ENCODE results near the gene CCDC68.
A peak's percentile ranks its signal among the peaks of the same experiment; 100 is the strongest.

The CCDC68 gene, protein sequence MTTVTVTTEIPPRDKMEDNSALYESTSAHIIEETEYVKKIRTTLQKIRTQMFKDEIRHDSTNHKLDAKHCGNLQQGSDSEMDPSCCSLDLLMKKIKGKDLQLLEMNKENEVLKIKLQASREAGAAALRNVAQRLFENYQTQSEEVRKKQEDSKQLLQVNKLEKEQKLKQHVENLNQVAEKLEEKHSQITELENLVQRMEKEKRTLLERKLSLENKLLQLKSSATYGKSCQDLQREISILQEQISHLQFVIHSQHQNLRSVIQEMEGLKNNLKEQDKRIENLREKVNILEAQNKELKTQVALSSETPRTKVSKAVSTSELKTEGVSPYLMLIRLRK

DNA sequence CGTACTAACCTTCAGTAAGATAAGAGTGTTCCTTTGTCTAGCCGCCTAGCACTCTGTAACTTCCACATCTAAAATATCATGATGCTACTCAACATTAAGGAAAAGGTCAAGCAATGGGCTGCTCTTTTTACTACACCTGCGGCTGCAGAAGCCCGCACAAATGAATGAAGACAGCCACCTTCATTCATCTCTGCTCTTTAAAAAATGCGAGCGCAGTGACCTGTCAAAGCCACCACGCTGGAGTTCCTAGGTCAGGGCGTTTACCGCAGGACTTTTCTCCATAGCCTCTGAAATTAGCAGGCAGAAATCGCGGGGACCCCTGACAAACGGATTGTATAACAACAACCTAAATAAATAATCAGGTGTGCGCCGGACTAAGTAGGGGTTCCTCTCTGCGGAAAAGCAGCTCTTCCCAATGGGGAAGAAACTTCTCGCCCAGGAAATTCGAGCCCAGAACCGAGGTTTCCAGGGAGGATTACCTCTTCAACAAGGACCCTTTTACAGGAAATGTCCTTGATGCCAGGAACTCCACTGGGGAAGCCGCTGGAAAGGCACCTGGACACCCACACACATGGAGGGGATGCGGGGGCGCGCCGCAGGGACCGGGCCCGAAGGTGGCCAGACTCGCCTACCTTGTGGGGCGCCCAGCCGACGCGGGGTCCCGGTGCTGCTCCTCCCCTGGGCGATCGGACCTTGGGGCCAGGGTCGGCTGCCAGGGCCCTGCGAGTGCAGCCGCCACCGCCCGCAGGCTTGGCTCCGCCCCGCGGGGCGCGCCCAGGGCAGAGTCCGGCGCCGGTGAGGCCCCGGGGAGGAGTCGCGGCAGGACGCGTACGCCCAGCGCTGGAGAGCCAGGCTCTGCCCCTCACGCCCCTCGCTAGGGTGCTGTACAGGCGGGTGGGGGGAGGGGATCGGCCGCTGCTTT lies at the start of gene CCDC68:
Gene CCDC68 (minus strand): TSS at position 758 of the 922 bp plus-strand sequence. CDS start 16,670 bp downstream, outside the sequence.
- DNase-seq (ENCODE audit: low read depth) = peak; percentile 50

DNA sequence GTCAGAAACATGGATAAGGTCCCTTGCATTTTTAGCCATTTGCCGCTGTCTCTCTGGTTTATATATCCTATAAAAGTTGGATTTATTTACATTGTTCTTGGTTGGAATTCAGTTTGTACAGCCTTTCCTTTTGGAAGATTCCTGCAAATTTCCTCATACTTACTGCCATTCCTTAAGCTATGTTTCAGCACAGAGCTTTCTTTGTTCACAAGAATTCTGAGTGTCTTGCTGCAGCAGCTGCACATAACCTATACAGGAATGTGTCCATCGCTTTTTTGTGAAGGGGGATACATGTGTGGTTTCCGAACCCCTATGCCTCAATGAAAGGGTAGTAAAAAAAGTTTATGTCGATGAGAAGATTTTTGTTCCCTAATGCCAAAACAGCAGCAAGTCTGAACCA lies 48.3 kb upstream of the CCDC68 start:
- DNase-seq (ENCODE audit: low read depth) = no peak

DNA sequence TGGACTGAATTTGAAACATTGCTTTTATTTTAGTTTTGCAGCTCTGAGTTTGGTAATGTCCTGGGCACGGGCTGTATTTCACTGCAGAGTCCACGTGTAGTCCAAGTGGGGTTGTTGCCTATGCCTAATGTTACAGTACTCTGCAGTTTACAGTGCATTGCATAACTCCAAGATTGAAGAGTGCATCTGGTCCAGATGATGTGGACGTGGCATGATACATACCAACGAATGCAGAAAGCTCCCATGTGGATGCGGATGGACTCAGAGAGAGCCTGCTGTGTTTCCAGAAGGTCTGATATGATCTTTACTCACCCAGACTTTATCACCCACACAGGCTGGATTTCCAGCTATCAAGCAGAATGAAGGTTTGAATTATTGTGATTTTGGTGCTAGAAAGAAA lies 44.4 kb upstream of the CCDC68 start:
- no peak for DNase-seq (ENCODE audit: low read depth)

DNA sequence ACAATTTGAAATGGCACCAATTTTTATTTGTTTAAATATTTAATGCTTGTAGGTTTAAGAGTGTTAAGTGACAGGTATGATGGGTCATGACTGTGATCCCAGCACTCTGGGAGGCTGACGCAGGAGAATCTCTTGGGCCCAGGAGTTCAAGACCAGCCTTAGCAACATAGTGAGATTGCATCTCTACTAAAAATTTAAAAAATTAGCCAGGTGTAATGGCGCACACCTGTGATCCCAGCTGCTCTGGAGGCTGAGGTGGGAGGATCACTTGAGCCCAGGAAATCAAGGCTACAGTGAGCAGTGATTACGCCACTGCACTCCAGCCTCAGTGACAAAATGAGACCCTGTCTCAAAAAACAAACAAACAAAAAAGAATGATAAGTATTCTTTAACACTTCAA lies 43.0 kb upstream of the CCDC68 start:
- no peak for DNase-seq (ENCODE audit: low read depth)

DNA sequence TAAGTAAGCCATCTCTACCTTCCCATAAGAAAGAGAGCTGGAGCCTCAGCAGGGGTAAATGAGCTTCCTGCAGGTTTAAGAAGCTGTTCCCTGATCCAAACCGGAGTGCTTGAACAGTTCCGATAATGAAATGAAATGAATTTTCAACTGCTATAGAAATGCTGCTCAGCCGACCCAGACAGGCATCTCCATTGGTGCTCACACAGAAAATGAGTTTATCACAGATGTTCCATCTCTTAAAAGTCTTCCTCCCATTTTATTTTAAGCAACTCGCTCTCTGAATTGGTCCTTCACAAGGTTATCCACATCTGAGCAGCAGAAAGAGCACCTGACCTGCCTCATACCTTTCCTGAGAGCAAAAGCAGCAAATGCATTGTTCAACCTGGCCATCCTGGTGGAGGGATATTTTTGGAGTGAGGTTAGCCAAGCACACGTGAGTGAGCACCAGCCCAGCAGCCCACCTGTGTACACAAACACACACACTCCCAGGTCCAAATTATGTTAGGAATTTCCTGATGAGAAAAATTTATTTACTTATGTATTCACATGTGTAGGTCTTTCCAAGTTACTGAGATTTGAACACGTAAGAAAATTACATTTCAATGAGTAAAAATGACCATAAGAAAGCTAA lies 42.2 kb upstream of the CCDC68 start:
- no peak for DNase-seq (ENCODE audit: low read depth)

DNA sequence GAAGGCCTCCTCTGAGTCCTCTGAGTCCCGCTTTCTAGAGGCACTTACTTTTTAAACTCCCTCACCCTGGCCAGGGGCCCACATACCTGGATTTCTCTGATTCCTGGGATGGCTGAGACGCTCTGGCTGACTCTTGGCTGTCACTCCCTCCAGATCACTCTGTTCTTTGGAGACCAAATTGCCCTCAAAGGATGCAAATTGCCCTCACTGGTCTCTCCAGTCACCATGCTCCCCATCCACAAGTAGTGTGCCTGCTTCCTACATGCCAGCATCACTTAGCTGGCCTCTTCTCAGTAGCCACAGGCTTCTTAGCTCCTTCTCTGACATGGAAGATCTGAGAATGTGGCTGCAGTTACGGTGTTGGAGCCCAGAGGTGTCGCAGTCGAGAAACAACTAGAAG lies 41.3 kb upstream of the CCDC68 start:
- no peak for DNase-seq (ENCODE audit: low read depth)

DNA sequence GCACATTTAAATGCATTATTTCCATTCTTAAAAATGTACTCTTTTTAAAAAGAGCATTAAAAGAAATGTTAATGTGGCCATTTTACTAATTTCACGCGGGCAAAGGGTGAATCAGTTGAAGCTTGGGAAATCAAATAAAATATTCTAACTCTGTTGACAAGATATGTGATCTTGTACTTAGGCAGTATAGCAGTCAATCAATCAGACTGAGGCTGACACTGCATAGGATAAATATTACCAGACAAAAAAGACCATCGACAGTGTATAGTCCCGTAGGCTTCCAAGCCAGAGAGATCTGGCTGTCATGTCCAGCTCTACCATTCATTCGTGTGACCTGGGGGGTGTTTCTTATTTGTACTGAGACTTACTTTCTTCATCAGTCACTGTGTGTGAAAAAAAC lies 39.8 kb upstream of the CCDC68 start:
- no peak for DNase-seq (ENCODE audit: low read depth)

DNA sequence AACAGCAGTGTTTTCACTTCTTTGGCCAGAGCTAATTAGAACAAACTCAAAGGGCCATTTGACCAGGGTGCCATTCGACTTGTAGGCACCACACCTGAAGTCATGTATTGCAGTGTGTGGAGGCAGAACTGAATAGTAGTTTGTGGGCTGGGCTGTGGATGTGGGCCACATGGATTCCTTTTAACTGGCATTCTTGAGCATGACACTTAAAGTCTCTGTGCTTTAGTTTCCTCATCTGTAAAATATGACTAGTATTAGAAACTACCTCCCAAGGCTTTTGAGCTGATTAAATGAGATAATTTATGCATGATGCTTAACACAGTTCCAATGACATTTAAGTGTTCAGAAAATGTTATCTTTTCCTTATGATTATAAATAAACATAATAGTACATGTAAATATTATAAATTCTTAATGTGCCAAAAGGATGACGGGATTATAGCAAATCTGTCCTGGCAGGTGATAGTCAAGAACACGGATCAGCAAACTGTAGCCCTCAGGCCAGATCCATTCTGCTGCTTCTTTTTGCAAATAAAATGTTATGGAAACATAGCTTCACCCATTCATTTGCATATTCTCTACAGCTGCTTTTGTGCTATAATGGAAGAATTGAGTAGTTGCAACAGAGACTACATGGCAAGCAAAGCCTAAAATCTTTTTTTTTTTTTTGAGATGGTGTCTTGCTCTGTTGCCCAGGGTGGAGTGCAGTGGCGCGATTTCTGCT lies 36.3 kb upstream of the CCDC68 start:
- DNase-seq (ENCODE audit: low read depth) = no peak

DNA sequence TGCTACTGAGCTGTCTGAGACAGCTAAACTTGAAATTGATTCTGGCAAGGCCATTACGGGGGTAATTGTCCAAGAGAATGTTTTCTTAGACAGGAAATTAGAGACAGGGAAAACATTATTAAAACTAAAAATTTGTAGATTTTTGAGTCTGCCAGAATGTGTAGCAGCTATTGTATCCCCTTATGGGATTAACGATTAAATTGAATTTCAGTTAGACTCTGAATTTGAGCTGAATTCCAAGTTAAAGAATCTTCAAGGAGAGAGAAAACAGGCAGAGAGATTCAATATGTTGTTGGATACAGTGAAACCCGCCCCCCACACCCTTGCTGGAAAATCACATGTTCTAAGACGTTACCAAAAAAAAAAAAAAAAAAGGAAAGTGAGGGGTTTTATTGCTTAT lies 32.7 kb upstream of the CCDC68 start:
- DNase-seq (ENCODE audit: low read depth) = no peak

DNA sequence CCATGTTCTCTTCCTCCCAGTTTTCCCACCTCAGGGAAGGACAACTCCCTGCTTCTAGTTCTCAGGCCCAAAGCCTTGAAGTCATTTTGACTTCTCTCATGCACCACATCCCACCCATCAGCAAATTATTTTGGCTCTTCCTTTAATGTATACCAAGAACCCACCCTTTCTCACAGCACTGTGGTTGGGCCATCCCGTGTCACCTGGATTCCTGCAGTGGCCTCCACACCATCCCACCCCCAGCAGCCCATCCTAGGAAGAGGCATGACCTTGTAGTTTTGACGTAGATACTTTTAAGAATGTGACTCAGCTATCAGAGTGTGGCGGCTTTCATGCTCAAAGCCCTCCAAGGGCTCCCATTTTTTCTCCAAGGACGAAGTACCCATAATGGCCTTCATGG lies 25.6 kb upstream of the CCDC68 start:
- DNase-seq (ENCODE audit: low read depth) = no peak

DNA sequence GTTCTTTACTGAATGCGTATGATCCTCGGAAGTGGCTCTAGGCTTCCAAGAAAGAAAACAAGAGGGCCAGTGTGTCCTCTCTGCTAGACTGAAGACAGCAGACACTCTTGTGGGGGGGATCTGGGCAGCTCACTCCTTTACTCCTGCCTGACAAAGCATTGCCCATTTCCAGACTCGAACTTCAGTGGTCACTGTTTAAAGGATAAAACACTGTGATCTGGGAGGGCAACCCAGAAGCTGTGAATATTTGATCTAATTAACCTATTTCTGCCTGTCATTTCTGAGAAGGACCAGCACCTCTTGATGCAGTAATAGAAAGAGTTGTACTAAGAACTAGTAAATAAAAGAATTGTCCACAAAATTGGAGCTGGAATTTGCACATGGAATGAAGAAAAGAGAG lies 24.5 kb upstream of the CCDC68 start:
- no peak for DNase-seq (ENCODE audit: low read depth)

DNA sequence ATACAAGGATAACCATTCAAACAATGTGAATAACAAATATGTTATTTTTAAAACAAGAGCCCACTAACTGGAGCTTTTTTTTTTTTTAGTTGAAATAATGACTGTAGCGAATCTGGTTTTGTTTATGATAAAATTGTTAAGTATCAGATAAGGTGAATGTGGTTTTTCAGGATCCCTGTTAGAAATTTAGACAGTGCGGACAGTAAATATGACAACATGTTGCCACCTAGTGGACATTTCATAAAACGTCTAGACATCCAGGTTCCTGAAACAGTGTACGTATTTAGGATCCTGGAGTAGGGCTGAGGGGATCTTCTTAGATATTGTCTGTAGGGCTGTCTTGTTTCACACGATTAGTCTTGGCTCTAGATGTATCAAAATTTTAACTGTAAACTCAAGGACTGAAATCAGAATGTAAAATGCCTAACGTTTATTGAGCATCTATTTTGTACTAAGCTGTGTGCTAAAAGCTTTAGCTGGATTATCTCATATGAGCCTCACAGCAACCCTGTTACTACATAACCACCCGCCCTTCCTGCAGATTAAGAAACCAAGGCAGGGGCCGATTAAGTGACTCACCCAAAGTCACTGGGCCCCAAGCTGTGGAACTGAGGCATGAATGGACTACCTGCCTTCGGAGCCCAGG lies 23.9 kb upstream of the CCDC68 start:
- peak; percentile 82 for DNase-seq (ENCODE audit: low read depth)

DNA sequence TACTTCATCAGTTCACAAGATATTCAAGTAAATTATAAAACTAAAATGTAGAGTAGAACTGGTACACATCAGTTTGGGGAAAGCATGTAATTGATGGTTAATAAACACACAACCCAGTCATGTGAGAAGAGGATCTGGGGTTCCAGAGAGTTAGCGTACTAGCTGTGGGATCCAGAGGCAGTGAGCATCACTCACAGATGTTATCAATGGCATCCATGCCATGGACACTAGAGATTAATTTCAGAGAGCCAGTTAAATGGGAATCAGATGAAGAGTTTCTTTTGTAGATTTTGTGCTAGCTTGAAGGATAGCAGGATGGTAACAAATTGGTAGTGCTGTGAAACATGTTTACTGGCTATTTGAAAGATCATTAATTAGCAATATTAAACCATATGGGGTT lies 21.8 kb upstream of the CCDC68 start:
- DNase-seq (ENCODE audit: low read depth) = no peak

DNA sequence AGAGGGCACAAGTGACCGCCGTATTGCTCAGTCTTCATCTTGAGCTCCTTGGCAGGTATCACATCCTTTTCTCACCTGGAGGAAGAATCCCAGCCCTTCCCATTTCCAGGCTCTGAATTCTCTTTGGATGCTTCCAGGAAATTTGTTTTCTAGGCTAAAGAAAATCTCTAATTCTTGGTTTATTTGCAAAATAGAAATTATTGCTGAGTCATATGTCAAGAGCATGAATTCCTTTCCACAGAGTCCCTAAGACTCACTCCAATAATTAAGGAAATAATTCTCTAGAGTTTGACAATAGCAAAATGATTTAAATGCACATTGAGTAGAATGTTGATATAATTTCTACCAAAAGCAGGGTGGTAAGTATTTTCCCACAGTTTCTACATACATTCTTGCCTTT lies 16.3 kb upstream of the CCDC68 start:
- peak; percentile 21 for DNase-seq (ENCODE audit: low read depth)

DNA sequence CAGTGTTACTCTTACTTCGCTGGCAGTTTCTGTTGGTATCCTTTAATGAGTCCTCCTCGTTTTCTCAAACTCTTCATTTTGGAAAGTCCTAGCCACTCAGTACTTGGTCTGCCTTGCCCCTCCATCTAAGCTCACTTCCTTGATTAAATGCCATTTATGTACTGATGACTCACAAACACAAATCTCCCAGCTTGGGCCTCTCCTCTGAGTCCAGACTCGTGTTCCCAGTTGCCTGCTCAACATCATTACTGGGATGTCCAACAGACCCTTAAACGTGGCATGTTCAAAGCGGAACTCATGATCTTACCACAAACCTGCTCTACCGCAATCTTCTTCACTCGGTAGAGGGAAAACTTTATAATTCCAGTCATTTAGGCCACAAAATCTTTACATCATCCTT lies 13.8 kb upstream of the CCDC68 start:
- peak; percentile 34 for DNase-seq (ENCODE audit: low read depth)

DNA sequence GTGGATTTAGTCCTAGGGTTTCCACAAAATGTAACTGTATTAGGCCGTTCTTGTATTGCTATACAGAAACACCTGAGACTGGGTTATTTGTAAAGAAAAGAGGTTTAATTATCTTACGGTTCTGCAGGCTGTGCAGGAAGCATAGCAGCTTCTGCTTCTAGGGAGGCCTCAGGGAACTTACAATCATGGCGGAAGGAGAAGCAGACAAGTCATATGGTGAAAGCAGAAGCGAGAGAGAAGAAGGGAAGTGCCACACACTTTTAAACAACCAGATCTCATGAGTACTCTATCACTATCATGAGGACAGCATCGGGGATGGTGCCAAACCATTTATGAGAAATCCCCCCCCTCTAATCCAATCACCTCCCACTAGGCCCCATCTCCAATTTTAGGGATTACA lies 9.5 kb upstream of the CCDC68 start:
- DNase-seq (ENCODE audit: low read depth) = no peak

DNA sequence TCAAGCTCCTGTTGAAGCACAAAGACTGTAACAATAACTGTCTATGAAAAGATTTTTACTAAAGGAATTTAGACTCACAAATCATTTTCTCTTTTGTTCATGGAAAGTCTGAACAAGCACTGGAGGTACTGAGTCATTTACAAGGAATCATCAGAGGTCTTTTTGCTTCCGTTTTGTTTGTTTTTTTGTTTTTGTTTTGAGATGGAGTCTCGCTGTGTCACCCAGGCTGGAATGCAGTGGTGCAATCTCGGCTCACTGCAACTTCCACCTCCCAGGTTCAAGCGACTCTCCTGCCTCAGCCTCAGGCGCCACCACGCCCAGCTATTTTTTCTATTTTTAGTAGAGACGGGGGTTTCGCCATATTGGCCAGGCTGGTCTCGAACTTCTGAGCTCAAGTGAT lies 9.0 kb upstream of the CCDC68 start:
- peak; percentile 89 for DNase-seq (ENCODE audit: low read depth)

DNA sequence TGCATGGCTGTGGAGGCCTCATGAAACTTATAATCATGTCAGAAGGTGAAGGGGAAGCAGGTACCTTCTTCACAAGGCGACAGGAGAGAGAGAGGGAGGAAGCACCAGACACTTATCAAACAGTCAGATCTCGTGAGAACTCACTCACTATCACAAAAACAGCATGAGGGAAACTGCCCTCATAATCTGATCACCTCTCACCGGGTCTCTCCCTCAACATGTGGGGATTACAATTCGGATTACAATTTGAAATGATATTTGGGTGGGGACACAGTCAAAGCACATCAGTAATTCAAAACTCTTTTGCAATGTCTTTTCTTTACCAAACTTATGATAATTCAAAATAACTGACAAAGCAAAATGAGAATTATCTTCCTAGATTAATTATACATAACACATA lies 8.5 kb upstream of the CCDC68 start:
- no peak for DNase-seq (ENCODE audit: low read depth)

DNA sequence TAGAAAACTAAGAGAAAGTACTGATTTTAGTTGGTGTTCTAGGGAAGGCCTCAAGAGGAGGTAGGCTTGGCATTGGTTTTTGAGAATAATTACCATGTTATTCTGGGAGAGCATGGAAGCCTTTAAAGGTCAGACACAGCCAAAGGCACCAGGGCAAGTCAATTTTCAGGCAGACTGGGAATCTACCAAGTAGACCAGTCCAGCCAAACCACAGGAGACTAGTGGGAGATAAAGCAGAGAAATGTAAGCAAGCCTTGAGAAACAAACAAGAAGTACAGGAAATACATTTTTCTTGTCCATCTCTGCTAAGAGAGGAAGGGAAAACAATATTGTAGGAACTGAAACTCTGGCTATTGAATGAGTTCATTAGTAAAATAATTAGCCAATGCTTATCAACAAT lies 5.5 kb upstream of the CCDC68 start:
- peak; percentile 79 for DNase-seq (ENCODE audit: low read depth)

DNA sequence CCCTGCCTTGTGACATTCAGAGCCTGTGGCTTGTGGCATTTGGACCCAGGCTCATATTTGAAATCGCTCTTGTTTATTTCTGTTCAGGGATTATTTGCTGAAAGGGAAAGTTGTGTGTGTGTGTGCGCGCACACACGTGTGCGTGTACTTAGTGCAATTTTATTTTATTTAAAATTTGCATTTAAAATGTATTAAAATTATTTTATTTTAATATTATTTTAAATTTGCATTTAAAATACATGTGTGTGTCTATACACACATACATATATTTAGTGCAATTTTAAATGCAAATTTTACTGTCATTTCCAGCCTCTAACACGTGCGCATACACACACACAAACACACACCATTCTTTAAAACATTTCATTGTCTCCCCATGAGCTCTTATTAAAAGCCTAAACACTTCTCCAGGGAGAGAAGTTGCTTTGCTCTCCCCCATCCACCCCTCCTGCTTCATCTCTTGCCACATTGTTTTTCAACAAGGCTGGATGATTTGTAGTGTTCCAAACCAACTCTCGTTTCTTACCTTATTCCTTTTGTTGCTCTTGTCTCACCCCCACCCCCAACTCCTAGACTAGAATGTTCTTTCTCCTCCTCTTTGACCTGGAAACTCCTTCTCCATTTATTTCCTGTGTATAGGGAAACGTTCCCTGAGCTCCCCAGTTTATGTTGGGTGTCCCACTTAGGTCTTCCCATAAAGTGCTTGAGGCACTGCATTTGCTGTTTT lies 3.8 kb upstream of the CCDC68 start:
- no peak for DNase-seq (ENCODE audit: low read depth)

DNA sequence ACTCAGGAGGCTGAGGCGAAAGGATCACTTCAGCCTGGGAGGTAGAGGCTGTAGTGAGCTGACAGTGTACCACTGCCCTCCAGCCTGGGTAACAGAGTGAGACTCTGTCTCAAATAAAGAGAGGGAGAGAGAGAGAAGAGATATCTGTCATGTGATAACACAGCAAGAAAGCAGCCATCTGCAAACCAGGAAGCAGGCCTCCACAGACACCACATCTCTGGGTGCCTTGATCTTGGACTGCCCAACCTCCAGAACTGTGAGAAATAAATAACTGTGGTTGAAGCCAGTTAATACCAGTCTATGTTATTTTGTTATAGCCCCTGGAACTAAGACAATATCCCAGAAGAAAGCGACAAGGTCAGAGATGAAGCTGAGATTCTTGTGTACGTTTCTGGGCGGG lies 2.6 kb upstream of the CCDC68 start:
- DNase-seq (ENCODE audit: low read depth) = no peak

Measured in iris pigment epithelial cell (primary cell).